ENCODE data around the gene CLIC4. TPM values are rescaled to one million over a fixed set of nuclear protein-coding genes. Genes with fewer than 3 reads are reported as not detected.

Gene CLIC4
- total RNA-seq, 1 experiment from 2014 or later = 123 TPM

GRCh38 chr1:24749886-24750285, 4.6 kb downstream of the CLIC4 start:
- BruUV-seq (replicated peaks) = no TSS peak
- Histone ChIP-seq H3K4me3 (no peak overlapping the region), H3K9me3 (ENCODE audit: insufficient read depth, low read depth) (no peaks in the 10 kb centered on the region), H2AFZ (no peak overlapping the region), H3K36me3 (ENCODE audit: low read depth) (no peaks in the 10 kb centered on the region), H3K4me1 (replicated peaks; ENCODE audit: insufficient read depth) (peaks cover 8% of the 10 kb centered on the region), H3F3A (ENCODE audit: insufficient read depth, low read depth) (no peaks in the 10 kb centered on the region), H3K9me2 (ENCODE audit: insufficient read depth) (no peaks in the 10 kb centered on the region), H3K27ac (no peak overlapping the region), H4K20me1 (ENCODE audit: insufficient read depth) (peaks cover 51% of the 10 kb centered on the region), H3K4me2 (no peak overlapping the region), H3K27me3 (ENCODE audit: insufficient read depth, low read depth) (no peaks in the 10 kb centered on the region), H3K79me2 (ENCODE audit: low read depth) (peaks cover 82% of the 10 kb centered on the region)
- no peak for TF ChIP-seq EZH2 (IDR thresholded peaks at IDR 0.05; ENCODE audit: low read depth)
- TF ChIP-seq, protein P1, sequence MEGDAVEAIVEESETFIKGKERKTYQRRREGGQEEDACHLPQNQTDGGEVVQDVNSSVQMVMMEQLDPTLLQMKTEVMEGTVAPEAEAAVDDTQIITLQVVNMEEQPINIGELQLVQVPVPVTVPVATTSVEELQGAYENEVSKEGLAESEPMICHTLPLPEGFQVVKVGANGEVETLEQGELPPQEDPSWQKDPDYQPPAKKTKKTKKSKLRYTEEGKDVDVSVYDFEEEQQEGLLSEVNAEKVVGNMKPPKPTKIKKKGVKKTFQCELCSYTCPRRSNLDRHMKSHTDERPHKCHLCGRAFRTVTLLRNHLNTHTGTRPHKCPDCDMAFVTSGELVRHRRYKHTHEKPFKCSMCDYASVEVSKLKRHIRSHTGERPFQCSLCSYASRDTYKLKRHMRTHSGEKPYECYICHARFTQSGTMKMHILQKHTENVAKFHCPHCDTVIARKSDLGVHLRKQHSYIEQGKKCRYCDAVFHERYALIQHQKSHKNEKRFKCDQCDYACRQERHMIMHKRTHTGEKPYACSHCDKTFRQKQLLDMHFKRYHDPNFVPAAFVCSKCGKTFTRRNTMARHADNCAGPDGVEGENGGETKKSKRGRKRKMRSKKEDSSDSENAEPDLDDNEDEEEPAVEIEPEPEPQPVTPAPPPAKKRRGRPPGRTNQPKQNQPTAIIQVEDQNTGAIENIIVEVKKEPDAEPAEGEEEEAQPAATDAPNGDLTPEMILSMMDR (conservative IDR thresholded peaks at IDR 0.05) = no peak
- ChIA-PET POLR2A (ENCODE audit: unreplicated experiment) (no interaction called here), CTCF (no interaction called here)
- DNase-seq = no peak
- intact Hi-C loops (cut with micrococcal nuclease; ENCODE audit: unreplicated experiment) = loop anchor here (5.0 kb wide), 1 partner anchor 77 kb away; no protein-coding TSS in a partner anchor

DNA sequence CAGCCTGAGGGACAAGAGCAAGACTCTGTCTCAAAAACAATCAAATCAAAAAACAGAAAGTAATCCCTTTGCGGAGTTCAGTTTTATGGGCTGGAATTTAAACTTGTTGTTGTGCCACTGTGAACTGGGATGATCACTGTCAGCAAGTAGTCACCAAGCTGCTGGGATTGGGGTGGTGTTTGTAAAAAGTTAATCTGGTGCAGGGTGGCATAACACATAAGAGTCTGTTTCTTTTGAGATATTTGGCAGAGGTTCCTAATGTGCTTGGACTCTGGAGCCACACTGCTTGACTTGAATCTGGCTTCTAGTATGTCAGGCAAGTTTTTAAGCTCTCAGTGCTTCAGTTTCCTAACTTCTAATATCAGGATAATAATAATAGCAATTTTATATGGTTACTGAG, 6.6 kb downstream of the CLIC4 start:
- peaks cover 80% of the 10 kb centered on the region for H3K79me2 ChIP-seq (ENCODE audit: low read depth)
- no peak for DNase-seq
- no peak overlapping the region for H3K4me2 ChIP-seq
- no peaks in the 10 kb centered on the region for H3K36me3 ChIP-seq (ENCODE audit: low read depth)
- peaks cover 8% of the 10 kb centered on the region for H3K4me1 ChIP-seq (replicated peaks; ENCODE audit: insufficient read depth)
- H4K20me1 ChIP-seq (ENCODE audit: insufficient read depth) = peaks cover 62% of the 10 kb centered on the region
- H3K27ac ChIP-seq = no peak overlapping the region
- TF ChIP-seq, protein P1 (conservative IDR thresholded peaks at IDR 0.05) = no peak
- TF ChIP-seq EZH2 (IDR thresholded peaks at IDR 0.05; ENCODE audit: low read depth) = no peak
- H3K4me3 ChIP-seq = no peak overlapping the region
- H3K9me3 ChIP-seq (ENCODE audit: insufficient read depth, low read depth) = no peaks in the 10 kb centered on the region
- no TSS peak for BruUV-seq (replicated peaks)
- no peaks in the 10 kb centered on the region for H3K9me2 ChIP-seq (ENCODE audit: insufficient read depth)
- no peaks in the 10 kb centered on the region for H3F3A ChIP-seq (ENCODE audit: insufficient read depth, low read depth)
- intact Hi-C loops (cut with micrococcal nuclease; ENCODE audit: unreplicated experiment) = no loop called here
- no peak overlapping the region for H2AFZ ChIP-seq
- POLR2A ChIA-PET (ENCODE audit: unreplicated experiment) = interaction anchor here (0.5 to 0.8 kb wide), 3 partner anchors 31 to 54 kb away, joined by 3 to 15 read pairs (median 10); no protein-coding TSS in a partner anchor
- no peaks in the 10 kb centered on the region for H3K27me3 ChIP-seq (ENCODE audit: insufficient read depth, low read depth)
- CTCF ChIA-PET = no interaction called here

- Histone ChIP-seq H3K79me2 (ENCODE audit: low read depth) (peaks cover 75% of the 10 kb centered on the region), H3K36me3 (ENCODE audit: low read depth) (no peaks in the 10 kb centered on the region), H3K4me3 (no peak overlapping the region), H4K20me1 (ENCODE audit: insufficient read depth) (peaks cover 66% of the 10 kb centered on the region), H3K9me3 (ENCODE audit: insufficient read depth, low read depth) (no peaks in the 10 kb centered on the region), H3K4me2 (no peak overlapping the region), H3K4me1 (replicated peaks; ENCODE audit: insufficient read depth) (peaks cover 8% of the 10 kb centered on the region), H3F3A (ENCODE audit: insufficient read depth, low read depth) (no peaks in the 10 kb centered on the region), H3K27me3 (ENCODE audit: insufficient read depth, low read depth) (no peaks in the 10 kb centered on the region), H3K27ac (no peak overlapping the region), H2AFZ (no peak overlapping the region), H3K9me2 (ENCODE audit: insufficient read depth) (no peaks in the 10 kb centered on the region)
- intact Hi-C loops (cut with micrococcal nuclease; ENCODE audit: unreplicated experiment) = no loop called here
- no TSS peak for BruUV-seq (replicated peaks)
- ChIA-PET CTCF (no interaction called here), POLR2A (ENCODE audit: unreplicated experiment) (interaction anchor here (0.5 to 0.8 kb wide), 2 partner anchors 30 to 54 kb away, joined by 10 to 15 read pairs; no protein-coding TSS in a partner anchor)
- TF ChIP-seq, protein P1 (conservative IDR thresholded peaks at IDR 0.05) = no peak
- TF ChIP-seq EZH2 (IDR thresholded peaks at IDR 0.05; ENCODE audit: low read depth) = no peak
- DNase-seq = no peak
Measured at GRCh38 chr1:24752305-24752704, 7.1 kb downstream of the CLIC4 start.
